Skeletal muscle cell (primary cell): ENCODE measurements around the gene ABCB9.
"Not testable (repeated sequence)": the region's sequence is repeated elsewhere in the genome, so short reads cannot be mapped to it uniquely, and the experiment has no call there.

ENCODE experiments used
- DNase-seq: peaks from one replicate; pipeline ENCODE4 v3.0.0-alpha.2; 2010; ENCODE audit warnings: low read depth
- H3K4me3 ChIP-seq: 2 replicates; pipeline ENCODE4 v1.5.1; 2011; ENCODE audit warnings: low read depth, mild to moderate bottlenecking, control low read depth, low read length, moderate library complexity

The ABCB9 gene

DNA sequence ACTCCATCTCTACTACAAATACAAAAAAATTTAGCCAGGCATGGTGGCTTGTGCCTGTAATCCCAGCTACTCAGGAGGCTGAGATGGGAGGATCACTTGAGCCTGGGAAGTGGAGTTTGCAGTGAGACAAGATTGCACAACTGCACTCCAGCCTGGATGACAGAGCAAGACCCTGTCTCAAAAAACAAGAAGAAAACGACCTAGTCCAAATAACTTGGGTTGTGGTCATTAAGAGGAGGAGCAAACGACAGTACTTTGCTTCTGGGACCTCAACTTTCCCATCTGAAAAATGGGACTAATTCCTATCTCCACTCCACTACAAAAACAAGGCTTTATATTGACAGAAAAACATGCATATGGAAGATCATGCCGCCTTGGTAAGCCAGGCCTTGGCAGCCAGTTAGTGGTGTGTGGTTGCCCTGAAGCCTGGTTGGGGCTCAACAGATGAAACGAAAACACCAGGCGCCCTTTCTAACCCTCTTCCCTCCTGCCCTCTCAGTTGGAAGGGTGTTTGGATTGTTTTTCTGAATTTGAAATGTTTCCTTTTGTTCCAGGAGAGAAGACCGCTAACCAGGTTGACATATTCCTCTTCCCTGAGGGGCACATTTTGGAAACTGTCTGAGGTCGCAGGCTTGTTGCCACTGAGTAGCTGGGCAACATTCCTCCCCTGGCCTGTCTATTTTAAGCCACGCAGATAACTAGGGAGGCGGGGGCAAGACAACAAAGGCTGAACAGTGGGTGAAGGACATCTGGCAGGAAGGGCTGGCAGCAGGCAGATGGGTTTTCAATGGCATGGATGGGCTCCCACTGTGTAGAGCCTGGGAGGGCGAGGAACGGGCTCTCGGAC lies 56.6 kb downstream of the ABCB9 start:
- DNase-seq: no peak
- H3K4me3 ChIP-seq: no peak overlapping the region

DNA sequence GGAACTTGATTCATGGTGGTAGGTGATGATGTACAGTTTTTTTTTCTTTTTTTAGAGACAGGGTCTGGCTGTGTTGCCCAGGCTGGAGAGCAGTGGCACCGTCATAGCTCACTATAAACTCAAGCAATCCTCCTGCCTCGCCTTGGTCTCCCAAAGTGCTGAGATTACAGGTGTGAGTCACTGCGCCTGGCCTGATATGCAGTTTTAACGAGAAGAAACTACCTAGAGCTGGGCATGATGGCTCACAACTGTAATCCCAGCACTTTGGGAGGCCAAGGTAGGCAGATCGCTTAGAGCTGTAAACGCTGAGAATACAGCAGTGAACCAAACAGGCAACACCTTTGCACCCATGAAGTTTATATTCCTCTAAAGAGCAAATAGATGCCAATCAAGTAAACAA lies 57.3 kb downstream of the ABCB9 start:
- DNase-seq: no peak
- H3K4me3 ChIP-seq: no peak overlapping the region

DNA sequence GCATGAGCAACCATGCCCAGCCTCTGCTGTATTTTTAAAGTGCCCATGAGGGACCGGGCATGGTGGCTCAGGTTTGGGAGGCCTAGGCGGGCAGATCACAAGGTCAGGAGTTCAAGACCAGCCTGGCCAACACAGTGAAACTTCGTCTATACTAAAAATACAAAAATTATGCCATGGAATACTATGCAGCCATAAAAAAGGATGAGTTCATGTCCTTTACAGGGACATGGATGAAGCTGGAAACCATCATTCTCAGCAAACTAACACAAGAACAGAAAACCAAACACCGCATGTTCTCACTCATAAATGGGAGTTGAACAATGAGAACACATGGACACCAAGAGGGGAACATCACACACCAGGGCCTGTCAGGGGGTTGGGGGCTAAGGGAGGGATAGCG lies 61.0 kb downstream of the ABCB9 start:
- not testable (repeated sequence) for DNase-seq, H3K4me3 ChIP-seq

DNA sequence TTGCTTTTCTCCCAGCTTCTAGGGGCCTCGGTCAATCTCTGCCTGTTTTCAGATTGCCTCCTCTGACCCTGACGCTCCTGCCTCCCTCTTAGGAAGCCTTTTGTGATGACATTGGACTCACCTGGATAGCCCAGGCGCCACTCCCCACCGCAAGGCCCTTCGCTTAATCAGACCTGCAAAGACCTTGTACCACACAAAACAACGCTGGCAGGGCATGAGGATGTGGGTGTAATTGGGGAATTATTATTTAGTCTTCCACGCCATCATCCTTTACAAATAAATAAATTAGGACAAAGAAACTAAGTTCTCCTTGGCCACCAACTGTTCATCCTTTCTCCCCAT lies 62.6 kb downstream of the ABCB9 start:
- DNase-seq: no peak

DNA sequence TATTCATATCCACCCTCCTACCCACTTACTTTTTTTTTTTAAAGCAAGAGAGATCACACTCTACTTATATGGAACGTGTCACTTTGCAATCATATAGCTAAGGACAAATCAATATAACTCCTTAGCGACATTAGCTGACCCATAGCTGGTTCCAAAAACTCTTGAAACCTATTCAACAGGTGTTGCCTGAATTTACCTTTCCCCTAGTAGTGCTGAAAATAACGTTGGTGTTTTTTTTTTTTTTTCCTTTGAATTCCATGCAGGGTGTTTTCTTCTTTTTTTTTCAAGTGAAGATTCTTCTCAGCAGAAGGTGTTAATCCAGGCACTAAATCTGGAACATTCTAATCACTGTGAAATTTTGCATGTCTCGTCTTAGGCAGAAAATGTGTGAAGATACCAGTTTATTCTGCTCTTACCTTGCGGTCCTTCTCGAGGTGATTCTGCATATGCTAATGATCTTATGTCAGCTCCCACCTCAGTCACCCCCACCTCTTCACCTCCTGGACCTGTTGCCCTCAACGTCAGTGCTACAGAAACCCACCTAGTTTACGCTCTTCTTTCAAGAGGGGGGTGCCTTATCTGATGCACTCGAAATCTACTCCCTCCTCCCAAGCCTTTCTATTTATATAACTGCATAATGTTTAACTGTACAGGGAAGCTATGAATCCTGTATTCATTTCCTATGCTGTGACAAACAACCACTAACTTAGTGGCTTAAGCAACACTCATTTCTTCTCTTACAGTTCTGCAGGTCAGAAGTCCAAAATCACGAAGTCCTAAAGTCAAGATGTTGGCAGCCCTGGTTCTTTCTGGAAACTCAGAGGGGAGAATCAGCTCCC lies 63.2 kb downstream of the ABCB9 start:
- no peak for DNase-seq
- H3K4me3 ChIP-seq: no peak overlapping the region

More for the DNA sequence above, 62.6 kb downstream of the ABCB9 start:
- no peak overlapping the region for H3K4me3 ChIP-seq

DNA sequence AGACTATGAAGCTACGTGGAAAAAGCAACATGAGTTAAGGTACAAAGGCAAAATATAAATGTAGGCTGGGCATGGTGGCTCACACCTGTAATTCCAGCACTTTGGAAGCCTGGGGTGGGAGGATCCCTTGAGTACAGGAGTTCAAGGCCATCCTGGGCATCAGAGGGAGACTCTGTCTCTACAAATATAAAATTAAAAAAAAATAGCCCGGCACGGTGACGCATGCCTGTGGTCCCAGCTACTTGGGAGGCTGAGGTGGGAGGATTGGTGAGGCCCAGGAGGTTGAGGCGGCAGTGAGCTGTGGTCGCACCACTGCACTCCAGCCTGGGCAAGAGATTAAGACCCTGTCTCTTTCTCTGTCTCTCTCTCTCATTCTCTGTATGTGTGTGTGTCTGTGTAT lies 66.4 kb downstream of the ABCB9 start:
- H3K4me3 ChIP-seq: no peak overlapping the region
- no peak for DNase-seq

DNA sequence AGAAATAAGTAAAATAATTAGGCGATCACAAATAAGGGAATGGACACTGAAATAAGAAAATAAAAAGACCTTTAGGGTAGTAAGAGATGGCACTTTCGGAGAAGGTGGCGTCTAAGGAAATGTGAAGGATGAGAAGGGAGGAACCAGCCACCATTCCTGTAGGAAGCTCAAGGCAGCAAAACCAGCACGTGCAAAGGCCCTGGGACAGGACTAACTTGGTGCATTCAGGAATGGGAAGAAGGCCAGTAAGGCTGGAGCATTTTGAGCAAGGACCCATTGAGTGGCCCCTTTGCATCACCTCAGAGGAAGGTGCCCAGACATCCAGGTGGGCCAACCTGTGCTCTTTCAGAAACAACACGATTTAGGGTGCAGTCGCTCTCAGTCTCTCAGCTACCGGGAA lies 69.6 kb downstream of the ABCB9 start:
- no peak overlapping the region for H3K4me3 ChIP-seq
- no peak for DNase-seq

DNA sequence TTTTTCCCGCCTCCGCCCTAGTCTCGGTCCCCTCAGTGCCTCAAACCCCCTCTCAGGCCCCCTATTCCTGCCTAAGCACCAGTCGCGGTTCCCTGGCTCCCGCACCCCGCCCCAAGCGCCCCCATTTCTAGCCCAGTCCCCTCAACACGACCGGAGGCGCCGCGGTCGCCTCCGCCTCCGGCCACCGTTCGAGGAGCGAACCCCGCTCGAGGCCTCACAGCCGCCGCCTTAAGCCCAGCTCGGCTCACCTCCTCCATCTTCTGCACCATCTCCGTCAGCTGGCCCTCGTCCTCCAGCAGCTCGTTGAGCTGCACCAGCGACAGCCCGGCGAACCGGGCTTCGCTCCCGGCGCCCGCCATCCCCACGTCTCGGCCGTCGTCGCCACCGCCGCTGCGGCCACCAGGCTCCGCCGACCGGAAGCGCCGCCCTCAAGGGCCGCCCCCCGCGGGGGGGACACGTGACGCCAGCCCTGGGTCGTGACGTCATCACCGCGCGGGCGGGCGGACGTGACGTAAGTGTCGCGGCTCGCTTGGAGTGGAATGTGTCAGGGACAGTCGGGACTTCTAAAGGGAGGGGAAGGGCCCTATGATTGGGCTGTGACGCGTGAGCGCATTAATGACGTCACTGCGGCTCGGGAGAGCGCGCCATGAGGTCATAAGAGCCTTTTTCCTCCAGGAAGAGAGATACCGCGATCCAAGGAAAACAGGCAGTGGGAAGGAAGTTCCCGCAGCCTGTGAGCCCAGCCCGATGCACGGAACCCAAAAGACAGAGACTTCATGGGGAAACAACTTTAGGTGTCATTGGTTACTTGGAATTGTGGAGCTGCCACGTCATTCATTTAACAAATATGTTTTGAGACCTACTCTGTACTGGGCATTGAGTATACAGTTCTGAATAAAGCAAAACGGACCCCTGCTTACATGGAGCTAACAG lies 70.3 kb downstream of the ABCB9 start, which contains the start of gene VPS37B:
TSS of gene VPS37B (minus strand) at position 421 of the 933 bp plus-strand sequence. CDS start at position 359, 62 bp downstream.
- peak within 1 kb of the TSS; percentile 95 for H3K4me3 ChIP-seq
- DNase-seq: peak; percentile 56

DNA sequence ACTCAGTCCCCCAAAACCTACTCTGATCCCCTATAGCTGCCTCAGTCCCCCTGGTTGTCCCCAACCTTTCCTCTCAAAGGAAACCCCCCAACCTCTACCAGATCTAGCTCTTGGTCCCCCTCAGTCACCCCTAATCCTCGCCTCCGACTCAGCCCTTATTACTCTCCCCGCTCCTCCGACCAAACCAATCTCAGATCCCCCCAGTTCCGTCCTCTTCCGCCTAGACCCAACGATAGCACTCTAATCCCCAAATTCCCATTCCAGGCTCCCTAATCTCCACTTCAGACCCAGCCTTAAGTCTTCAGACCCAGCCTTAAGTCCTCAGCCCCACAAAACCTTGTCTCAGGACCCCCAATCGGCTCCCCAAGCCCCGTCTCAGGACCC lies 71.0 kb downstream of the ABCB9 start:
- no peak for DNase-seq

DNA sequence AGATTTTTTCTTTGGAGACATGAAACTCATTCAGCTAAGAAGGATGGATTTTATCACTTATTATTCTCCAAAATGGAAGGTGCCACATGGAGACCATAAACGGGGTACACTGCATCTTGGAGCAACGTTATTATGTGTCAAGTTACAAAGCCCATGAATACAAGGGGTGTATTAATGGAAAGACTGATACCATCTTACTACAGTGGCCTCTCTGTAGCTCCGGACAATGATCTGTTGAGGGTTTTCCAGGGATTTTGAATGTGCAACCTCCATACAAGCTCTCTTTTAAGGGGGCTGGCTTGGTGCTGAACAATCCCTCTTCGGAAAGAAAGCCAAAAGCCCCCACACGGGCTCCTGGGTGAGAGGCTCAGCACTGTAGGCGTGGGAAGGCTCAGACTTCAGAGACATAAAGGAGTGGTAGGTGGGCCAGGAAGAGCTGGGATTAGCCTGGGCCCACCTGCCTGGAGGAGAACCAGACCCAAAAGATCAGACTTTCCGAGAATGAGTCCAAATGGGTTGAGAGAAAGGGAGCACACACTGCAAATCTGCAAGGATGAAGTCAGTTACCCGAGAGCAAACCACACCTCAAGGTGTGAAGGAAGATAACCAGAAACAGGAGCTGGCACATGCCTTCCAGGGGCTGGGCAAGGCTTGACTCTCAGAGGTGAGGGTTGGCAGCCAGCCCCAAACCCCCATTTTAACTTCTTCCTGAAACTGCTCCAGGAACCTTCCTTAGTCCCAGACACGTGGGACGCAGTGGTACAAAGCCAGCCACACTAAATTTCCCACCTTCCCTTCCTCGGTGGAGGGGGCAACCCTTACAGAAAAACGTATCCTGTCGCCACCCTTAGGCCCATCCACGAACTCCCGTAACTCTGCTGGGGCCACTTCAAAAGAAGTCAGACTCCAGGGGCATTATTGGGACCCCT lies 71.8 kb downstream of the ABCB9 start:
- no peak for DNase-seq

More for the DNA sequence above, 71.0 kb downstream of the ABCB9 start:
- H3K4me3 ChIP-seq: peak overlapping the region; percentile 95

DNA sequence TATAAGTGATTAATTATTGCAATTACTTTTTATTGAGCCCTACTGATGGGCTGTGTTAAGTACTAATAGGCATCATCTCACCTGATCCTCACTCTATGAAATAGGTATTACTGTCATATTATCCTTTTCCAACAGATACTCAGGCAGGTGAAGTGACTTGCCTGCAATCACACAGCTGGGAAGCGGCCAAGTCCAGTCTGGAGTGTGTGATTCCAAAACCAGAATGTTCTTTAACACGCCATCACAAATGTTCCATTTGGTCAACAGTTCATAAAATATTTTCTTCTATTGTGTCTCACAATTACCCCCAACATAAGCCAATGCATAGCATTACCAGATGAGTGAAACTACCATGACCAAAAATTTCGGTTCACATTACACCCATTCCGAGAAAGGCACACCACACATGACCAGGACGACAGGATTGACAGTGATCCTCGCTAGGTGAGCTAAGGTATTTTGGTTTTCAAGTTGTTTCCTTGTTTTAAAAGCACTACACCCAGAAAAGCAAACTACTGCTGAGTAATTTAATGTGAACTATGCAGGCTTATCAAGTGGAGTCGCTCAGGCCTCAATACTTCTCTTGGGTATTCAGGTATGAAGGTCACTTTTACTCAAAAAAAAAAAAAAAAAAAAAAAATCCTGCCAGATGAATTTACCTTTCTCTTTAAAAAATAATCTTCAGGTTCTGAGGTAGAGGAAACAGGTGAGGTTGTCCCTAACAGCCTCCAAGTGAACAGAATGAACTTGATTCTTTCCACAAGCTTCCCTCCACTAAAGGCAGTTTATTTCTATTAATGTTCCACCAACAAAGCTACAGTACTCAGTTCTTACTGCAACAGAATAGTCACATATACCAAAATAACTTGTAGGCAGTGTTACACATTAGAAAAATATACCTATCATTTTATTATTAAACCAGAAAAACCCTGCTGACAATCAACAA lies 72.8 kb downstream of the ABCB9 start:
- no peak for DNase-seq
- H3K4me3 ChIP-seq: peak overlapping the region; percentile 95

More for the DNA sequence above, 71.8 kb downstream of the ABCB9 start:
- H3K4me3 ChIP-seq: peak overlapping the region; percentile 95

DNA sequence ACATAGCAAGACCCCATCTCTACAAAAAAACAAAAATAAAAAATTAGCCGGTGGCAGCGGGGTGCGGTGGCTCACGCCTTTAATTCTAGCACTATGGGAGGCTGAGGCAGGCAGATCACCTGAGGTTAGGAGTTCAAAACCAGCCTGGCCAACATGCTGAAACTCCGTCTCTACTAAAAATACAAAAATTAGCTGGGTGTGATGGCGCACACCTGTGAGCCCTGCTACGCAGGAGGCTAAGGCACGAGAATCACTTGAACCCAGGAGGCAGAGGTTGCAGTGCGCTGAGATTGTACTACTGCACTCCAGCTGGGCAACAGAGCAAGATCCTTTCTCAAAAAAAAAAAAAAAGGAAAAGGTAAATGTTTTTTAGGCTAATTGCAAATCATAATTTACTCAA lies 73.5 kb downstream of the ABCB9 start:
- H3K4me3 ChIP-seq: peak overlapping the region; percentile 8
- DNase-seq: not testable (repeated sequence)

DNA sequence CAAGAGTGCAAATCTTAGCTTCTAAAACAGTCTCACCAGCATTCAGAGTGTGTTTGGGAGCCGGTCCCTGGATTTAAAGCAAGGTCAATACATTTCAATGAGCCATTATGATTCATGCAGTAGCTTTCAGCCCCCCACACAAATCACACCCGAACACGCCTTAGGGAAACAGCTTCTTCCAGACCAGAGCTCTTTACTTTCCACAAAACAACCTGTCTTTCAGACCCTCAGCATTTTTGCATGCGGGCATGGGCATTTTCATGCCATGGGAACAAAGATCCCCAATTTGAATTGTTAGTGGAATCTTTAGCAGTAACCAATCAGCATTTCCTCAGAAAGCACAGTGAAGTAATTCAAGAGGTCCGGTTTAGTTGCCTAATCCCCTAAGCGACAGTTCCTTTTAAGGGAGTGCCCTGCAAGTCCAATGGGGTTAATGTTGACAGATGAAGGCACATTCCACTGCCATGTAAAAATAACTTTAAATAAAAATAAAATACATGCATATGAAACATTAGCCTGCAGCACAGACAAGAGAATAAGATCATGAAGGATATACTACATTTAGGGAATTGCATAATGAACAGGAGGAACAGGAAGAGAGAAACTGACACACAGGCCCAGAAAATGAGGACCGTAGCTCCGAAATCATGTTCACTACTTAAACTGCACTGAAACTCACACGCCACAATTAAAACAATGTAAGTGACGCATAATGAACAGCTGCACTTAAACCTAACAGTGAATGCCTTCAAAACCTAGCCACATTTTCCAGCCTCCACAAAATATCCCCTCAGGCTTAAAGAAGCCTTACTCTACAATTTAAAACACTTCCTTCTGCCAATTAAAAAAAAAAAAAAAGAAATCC lies 74.4 kb downstream of the ABCB9 start:
- DNase-seq: peak; percentile 36
- H3K4me3 ChIP-seq: peak overlapping the region; percentile 29

DNA sequence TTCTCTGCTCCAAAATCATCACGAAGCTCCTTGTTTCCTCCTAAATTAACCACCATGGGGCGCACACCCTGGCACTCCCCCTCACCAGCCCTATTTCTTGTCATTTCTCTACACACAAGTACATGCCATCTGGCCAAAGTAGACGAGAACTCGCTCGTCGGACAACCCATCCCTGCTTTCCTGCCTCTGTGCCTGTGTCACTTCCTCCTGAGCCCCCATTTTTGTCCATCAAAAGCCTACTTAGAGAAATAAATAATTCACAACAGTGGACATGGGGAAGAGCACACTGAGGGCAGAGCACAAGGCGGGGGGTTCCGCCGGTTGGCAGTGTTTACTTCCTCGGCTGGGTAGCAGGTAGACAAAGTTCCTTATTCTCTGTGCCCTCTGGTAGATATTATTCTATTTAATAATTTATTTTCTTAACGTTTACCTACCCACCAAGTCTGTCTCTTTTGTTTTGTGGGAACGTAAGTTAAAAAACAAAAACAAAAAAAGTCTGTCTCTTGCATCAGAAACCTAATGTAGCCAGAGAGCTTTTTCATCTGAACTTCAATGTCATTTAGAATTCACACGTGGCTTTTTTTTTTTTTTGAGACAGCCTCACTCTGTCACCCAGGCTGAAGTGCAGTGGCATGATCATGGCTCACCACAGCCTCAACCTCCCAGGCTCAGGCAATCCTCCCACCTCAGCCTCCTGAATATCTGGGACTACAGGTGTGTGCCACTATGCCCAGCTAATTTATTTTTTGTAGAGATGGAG lies 76.3 kb downstream of the ABCB9 start:
- no peak for DNase-seq
- H3K4me3 ChIP-seq: no peak overlapping the region

DNA sequence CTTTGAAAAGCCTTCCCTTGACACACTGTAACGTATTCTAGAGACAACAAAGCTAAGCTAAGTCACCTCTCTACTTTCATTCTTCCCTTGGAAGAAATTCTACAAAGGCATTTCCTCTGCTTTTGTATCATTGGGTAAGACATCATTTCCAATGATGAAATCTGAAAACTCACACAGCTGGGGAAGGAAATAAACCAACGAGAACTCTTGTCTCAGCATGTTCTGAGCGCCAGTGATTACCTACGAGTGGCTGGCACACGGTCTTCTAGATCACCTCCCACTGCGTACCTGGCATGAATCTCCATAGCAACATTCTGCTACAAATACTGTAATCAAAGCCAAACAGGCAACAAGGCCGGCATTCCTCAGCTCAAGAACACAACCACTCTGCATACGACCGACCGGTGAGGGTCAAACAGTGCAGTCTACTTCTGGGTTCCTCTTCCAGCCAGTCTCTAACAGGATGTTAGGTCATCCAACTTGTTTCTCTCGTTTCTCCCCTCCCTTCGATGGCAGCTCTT lies 78.0 kb downstream of the ABCB9 start:
- H3K4me3 ChIP-seq: peak overlapping the region; percentile 6
- DNase-seq: no peak

DNA sequence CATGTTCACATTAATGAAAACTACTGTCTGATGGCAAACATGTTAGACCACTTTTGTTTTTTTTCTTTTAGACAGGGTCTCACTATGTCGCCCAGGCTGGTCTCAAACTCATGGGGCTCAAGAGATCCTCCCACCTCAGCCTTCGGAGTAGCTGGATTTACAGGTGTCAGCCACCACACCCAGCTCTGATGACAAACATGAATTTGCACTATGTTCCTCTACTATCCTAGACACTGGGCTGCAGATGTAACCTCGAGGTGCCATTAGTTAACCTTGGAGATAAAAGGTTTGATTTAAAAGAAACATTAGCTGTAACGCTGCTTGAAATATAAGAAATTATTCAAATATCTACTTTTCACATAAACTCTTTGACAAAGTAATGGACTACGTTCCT lies 78.4 kb downstream of the ABCB9 start:
- DNase-seq: no peak
- no peak overlapping the region for H3K4me3 ChIP-seq
